Activated CD8-positive, alpha-beta memory T cell treated with anti-CD3 and anti-CD28 coated beads for 48 hours (primary cell): ENCODE data around the gene SLC7A11.

Experiments
- DNase-seq, 3 experiments: peaks; one replicate each; pipeline ENCODE4 v3.0.0-alpha.2; 2020; ENCODE audit warnings: low read depth in 2 of 3, low spot score in 2 of 3

Gene SLC7A11

DNA sequence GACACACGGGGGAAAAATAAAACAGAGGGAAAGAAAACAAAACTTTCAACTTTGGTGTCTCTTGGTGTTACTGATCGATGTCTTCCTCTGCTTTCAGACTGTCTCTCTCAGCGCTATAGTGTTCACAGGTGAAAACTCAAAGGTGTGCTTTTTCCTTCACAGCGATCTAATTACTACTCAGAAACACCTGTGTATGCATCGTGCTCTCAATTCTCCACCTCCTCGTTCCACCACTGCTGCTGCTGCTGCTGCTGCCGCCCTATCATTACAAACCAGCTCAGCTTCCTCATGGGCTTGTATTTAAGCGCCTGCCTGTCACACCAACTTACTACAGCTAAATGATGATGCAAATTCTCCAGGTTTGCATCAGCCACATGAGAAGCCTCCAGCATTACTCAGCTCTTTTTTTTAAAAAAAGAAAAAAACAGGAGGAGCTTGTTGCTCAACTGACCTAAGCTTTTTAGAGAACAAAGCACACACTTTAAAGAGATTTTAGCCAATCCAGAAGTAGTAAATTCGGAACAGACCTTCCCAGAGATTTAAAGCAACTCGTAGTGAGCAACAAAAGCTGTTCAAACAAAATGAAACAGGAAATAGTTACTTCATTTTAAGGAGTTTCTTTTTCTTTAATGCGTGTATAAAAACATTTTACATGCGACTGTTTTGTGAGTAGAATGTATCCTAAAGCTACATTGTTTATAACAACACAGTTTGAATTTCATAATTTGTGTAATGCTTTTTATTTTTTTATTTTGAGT is at the start of gene SLC7A11:
Gene SLC7A11 (minus strand): TSS at position 274 of the 758 bp plus-strand sequence. CDS start 280 bp downstream, outside the sequence.
- DNase-seq: peak in 1 of 3 experiments; percentile 3

DNA sequence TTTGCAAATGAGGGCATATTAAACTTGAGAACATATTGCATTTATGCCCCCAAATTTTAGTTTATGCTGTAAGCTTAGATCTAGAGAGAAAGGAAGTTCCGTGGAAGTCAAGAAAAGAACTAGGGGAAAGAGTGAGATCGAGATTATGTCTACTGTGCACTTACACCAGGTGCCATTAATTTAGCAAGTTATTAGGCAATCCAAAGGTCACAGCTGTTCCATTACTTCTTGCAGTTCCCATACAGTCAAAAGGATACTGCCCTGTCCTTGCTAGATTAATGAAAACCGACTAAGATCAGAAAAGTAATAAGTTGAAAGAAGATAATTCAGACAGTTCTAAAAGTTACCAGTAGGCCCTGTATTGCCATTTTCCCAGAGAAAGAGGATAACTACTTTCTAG is 49.3 kb upstream of the SLC7A11 start:
- DNase-seq: no peak

DNA sequence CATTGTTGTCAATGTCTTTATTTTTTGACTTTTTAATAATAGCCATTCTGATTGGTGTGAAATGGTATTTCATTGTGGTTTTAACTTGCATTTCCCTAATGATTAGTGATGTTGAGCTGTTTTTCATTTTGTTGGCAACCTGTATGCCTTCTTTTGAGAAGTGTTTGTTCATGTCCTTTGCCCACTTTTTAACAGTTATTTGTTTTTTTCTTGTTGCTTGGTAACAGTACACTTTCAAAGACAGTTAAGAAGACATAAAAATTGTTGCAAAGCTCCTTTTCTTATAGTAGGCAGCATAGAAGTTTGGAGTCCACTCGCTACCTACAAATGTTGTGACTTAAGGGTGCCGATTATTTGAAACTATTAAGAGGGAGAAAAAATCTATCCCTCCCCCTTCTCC is 48.7 kb upstream of the SLC7A11 start:
- no peak for DNase-seq

DNA sequence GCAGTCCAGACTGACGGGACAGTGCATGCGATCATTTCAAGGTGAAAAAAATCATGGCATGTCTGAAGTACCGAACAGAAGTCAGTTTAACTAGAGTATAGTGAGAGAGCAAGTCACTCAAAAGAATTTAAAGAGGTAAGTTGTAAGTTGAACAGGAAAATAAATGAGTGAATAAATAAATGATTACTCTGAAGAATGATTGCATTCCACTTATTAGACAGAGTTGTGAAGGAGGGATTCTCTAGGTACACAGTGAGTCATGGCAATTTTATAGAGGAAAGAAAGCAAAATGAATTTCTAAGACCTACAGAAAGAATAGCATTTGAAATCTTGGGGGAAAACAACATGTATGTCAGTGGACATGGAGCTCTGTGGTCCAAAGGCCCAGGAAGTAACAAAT is 37.1 kb upstream of the SLC7A11 start:
- DNase-seq: no peak

DNA sequence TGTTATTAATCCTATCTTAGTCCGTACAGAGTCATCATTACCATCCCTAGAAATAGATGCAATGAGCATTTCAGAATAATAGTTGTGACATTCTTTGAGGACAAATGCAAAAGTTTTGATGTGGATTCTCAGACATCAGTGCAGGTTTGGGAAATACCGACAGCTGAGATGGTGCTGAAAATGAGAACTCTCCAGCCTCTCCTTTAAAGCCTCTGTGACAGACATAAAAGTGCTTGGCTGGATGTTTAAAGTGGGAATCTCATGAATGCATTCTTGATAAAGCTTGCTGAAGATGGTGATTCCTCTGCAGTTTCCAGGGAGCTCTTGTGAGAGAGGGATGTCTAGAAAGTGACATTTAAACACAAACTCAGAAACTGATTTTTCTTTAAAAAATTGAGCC is 35.0 kb upstream of the SLC7A11 start:
- DNase-seq: no peak

DNA sequence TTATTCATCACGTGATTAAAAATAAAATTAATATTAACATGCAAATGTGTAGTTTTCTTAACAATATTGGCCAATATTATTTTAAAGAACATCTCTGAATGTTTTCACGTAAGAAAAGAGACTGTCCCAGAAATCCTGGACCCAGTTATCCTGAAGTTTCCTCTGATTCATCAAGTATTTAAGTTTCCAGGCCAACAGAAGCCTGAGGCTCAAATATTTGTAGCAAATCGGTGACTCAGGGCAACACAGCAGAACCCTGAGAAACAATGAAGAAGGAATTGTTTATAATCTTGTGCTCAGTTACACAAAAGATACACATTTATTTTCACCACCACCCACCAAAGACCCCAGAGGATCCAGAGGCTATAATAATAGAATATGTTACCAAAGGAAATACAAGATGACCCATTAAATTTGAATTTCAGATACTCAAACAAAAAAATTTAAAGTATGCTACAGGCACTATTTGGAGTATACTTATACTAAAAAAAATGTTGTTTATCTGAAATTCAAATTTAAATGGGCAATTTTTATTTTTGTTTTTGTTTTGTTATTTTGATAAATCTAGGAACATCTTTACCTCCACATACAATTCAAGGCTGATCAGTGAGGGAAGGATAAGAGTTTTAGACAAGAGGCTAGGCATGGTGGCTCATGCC is 33.9 kb upstream of the SLC7A11 start:
- no peak for DNase-seq

DNA sequence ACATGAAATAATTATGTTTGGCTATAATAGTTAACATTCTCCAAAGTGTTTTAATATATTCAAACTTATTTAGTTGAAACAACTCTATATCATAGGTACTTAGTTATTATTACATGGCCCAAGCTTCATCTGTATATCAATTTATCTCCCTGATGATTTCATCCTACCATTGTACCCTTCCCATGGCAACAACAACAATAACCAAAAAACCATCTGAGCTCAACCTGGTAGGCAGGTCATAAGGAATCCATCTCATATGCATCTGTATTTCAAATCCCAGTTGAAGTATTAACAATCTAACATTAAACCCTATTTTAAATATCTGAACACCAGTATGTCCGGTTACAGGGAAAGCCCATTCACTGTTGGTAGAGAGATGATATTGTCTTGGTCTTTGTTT is 33.1 kb upstream of the SLC7A11 start:
- no peak for DNase-seq

DNA sequence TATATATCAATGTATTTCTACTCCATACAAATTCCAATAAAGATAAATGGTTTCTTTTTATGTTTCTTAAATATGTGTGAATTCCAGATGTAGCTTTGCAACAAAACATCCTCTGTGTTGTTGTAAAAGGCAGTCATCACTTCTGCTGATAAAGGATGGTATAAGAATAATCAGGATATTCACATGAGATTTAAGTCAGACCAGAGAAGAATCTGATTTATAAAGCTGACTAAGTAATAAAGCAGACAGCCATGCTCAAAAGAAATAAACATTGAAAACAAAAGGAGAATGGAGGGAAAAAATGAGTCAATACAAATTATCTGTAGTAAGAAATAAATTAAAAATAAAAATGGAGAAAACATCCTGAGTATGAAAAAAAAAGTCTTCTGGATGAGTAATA is 27.0 kb upstream of the SLC7A11 start:
- no peak for DNase-seq

DNA sequence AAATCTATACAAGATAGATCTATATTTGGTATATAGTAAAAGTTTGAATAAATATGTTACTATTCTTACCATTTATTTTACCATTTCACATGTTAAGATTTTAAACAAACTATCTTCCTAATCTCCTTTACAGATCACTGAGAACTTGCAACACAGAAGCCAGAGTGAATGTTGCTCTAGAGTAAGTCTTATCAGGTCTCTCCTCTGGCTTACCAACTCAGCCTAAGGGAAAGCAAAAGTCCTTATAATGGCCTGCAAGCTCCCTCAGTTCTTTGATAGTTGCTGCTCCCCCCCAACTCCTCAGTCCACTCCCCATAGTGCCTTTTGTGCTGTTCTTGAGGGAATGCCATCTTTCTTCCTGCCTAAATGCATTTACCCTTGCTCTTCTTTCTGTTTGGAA is 25.7 kb upstream of the SLC7A11 start:
- no peak for DNase-seq

DNA sequence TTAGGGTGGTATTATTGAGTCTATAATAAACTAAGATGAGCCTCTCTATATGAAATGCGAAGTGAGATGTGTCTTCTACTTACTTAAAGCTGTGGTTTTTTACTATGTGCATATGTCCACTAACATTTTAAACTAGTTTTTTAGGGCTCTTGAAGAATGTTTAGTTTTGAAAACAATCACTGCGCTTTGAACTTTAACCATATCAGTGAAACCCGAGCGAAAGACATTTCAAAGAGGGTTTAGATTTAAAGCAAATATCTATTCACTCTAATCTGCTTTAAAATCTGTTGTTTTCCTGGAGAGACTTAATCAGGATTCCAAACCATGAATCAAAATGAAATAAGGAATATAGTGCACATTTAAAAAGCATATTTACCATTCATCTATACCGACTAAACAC is 24.8 kb upstream of the SLC7A11 start:
- no peak for DNase-seq

DNA sequence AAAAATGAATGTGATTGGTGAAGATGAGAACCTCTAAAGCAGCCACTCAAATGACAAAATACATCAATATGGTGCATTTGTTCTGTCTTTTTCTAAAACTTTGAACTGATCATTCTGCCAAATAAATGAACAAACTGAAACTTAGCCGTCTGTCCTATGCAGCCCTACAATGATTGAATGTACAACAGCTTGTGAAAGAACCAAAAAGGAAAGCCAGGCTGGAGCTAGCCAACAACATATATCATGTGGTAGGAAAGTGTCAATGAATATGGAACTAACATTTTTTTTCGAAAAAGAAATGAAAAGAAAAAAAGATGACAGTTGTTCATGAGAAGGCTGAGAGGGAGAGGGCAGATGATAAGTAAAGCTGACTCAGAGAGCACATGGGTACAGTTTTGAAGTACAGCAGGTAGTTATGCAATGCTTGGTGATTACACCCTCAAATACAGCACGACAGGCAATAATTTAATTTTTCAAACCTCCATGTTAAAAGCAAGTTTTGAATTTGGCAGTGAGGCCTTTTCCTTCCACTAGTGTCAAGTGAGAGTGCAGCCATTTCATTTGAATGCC is 21.2 kb upstream of the SLC7A11 start:
- no peak for DNase-seq

DNA sequence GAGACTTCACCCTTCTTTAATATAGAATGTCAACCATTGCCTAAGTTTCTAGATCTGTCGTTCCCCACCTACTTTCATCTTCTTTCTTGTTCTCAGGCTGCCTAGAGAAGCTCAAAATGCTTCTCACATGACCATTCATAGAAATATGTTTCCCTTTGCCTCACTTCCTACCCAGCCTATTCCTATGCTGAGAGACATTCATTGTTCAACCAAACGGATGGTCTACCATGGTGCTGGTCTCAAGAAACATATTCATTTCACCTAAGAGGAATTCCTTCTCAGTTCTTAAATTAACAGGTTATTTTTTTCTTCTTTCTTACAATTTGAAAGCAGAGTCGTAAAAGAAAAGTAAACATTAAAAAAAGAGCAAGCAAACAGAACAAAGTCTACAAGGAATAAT is 20.3 kb upstream of the SLC7A11 start:
- no peak for DNase-seq

DNA sequence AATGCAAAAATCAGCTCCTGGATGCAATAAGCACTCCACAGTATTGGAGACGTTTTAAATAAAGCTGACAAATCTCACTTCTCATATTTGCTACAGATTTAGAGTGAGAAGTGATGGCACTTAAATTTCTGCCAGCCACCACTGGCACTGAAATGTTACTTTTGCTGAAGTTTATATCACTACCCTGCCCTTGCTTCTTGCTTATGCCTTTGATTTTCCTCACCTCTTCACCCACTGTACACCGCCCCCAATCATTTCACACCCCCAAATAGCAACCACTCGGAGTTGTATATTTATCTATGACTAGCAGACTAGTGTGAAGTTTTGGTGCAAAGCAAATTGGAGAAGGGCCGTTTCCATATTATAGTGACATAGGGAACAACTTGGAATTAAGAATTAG is 19.9 kb upstream of the SLC7A11 start:
- DNase-seq: no peak

DNA sequence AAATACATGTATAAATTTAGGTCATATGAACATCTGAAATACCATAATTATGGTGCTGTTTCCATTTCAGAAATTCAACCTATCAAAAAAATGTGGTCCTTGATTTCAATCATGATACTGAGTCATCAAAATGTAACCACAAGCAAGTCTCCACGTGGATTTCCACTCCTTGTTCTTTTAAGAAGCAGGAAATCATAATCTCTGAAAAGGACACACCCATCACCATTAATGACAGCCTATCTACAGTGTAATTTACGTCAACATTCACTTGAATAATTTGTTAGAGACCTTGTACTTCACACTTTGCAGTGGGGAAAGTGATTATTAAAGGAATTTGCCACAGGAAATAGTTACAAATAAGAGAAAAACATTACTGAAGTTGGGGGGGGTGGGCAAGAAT is 17.7 kb upstream of the SLC7A11 start:
- no peak for DNase-seq

DNA sequence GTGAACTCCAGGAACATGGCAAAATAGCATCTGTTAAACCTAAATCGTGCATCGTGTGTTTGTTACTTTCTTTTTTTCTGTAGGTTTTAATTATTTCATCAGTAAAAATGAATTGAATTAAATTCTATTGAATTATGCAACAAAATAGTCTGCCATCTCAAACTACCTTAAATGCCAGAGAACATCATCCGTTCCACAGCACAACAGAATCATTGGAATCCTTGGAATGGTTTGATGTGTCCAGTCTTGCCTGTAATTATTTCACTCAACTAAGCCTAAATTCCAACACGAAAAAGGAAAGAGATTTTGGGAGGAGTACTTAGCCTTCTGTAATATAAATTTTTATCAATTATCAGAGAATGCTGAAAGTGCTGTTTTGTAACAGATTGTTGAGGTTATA is 17.1 kb upstream of the SLC7A11 start:
- no peak for DNase-seq

DNA sequence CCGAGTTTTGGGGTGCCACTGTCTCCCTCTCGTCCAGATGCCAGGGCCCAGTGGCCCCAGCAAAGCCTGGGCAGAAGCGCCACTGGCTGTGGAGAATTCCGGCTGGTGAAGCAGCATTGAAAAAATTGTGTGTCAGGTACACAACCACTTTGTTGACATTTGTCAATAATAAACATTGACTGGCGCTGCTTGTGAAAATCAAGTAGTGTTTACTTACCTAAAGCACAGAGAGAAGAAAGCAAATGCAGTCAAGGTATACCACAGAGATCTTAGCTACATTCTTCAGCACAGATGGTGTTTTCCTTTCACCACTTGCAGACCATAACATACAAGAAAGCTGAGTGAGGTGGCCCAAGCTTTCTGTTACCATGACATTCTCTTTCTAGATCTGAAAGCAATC is 14.5 kb upstream of the SLC7A11 start:
- no peak for DNase-seq

DNA sequence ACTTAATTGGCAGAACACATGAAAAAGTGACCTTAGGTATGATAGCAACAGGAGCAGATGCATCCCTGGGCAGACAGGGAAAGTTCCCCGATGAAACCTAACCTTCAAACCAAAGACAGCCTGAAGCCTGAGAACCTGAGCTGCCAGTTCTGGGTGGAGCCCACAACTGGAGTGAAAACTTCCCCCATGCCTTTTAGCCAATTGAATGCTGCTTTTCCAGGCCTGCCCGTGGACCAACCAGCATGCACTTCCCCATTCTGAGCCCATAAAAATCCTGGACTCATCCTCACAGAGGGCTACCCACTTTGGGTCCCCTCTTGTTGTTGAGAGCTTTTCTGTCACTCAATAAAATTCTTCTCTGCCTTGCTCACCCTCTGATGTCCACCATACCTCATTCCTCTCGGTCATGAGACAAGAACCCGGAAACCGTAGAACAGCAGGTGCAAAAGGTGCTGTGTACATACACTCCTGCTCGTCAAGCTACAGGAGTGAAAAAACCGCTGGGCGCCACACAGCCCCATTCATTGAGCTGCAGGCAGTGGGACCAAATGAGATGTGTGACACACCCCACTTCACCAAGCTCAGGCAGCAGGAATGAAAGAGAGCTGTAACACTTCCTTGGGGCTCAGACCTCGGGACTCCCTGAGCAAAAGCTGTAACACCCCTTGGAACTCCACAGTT is 13.9 kb upstream of the SLC7A11 start:
- no peak for DNase-seq

DNA sequence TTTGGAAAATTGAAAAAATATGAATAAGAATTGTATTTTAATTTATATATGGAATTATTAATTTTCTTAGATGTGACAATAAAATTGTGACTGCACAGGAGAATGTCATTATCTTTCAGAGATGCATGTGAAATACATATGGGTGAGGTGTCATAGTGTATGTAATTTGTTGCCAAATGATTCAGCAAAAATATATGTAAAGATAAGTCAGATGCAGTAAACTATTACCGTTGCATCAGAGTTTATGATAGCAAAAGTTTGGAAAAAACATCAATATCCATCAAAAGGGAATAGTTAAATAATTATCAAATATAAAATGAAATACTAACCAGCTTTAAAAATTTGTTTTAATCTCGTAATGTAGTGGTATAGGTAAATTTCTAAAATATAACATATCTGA is 10.4 kb upstream of the SLC7A11 start:
- DNase-seq: no peak

DNA sequence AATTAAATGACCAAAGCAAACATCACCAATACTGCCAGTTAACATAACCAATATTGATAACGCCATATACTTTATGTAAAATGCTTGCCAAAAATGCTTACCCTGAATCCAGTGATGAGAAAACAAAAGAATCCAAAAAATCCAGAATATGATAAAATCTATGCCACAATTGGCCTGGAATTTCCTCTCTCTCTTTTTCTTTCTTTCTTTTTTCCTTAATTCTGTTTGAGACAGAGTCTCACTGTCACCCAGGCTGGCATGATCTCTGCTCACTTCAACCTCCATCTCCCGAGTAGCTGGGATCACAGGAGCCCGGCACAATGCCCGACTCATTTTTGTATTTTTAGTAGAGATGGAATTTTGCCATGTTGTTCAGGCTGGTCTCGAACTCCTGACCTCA is 9.8 kb upstream of the SLC7A11 start:
- no peak for DNase-seq

DNA sequence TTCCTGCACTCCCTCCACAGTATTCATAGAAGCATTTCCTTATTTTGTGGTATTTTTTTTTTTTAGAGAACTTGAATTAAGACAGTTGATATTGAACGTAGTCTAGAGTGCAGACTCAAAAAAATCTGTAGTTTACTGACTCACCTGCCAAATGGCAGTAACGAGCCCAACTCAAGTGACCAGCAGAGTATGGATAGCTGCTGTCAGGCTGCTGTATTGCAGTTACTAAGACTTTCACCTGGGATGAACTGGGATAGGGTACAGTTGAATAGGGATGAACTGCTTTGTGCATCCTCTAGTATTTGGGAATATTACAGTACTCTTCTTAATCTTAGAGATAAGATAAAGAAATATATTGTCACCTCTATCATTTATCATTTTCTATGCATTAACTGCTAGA is 7.0 kb upstream of the SLC7A11 start:
- no peak for DNase-seq

DNA sequence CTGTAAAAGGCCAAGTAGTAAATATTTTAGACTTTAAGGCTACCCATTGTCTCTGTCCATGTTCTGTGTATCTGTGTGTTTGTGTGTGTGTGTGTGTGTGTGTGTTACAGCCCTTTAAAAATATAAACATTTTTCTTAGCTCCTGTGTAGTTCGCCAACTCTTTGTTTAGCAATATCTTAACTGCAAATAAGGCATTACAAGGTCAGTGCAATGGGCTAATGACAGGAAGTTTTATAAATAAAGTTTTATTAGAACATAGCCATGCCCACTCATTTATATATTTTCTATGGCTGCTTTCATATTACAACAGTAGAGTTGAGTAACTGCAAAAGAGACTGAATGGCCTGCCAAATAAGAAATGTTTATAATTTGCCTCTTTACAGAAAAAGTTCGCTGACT is 5.9 kb upstream of the SLC7A11 start:
- DNase-seq: no peak

DNA sequence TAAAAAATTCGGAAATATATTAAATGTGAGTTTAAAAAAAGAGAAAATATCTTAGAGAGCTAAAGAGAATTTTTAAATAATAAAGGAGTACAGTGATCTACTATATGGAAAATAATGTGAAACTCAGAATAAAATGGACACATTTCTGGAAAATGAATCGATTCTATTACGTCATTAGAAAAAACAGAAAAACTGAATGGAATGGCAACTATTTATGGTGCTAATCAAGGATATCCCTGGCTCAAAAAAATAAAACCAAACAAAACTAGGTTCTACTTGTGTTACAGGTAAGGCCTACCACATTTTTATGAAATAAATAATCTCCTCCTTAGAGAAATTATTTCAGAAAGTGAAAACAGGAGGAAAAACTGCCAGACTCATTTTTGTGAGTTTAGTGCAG is 5.5 kb upstream of the SLC7A11 start:
- DNase-seq: no peak
